Osteoblast (primary cell): ENCODE results near the gene LAPTM5. TPM values are rescaled to one million over a fixed set of nuclear protein-coding genes. Genes with fewer than 3 reads are reported as not detected.

Source experiments
- DNase-seq: peaks from one replicate; pipeline ENCODE4 v3.0.0; 2011; ENCODE audit warnings: low spot score, mixed read lengths; ENCODE audit not compliant: insufficient read length; ENCODE audit errors: missing footprints
- H2AFZ ChIP-seq: 2 replicates; pipeline ENCODE4 v1.6.0; 2011; ENCODE audit warnings: mild to moderate bottlenecking, low read length
- H3K27ac ChIP-seq: 2 replicates; pipeline ENCODE4 v1.5.1; 2011; ENCODE audit warnings: mild to moderate bottlenecking, low read depth, low read length, moderate library complexity
- H3K27me3 ChIP-seq: 2 replicates; pipeline ENCODE4 v1.6.0; 2012; ENCODE audit warnings: mild to moderate bottlenecking, control low read depth, inconsistent platforms, low read length, moderate library complexity; ENCODE audit not compliant: insufficient read depth
- H3K36me3 ChIP-seq: 2 replicates; pipeline ENCODE4 v1.5.1; 2011; ENCODE audit warnings: mild to moderate bottlenecking, low read length, control low read depth, moderate library complexity; ENCODE audit not compliant: insufficient read depth
- H3K4me1 ChIP-seq: 2 replicates; pipeline ENCODE4 v1.5.1; 2011; ENCODE audit warnings: mild to moderate bottlenecking, low read length, control low read depth, moderate library complexity; ENCODE audit not compliant: insufficient read depth
- H3K4me2 ChIP-seq: 2 replicates; pipeline ENCODE4 v1.6.0; 2011; ENCODE audit warnings: mild to moderate bottlenecking, low read length; ENCODE audit not compliant: insufficient read depth
- H3K4me3 ChIP-seq: fragments of 200-600 bp; sonication (generic); 3 replicates; pipeline ENCODE4 v1.5.1; 2012; ENCODE audit warnings: mild to moderate bottlenecking, low read length, inconsistent platforms; ENCODE audit not compliant: insufficient read depth
- H3K79me2 ChIP-seq: 2 replicates; pipeline ENCODE4 v1.6.0; 2012; ENCODE audit warnings: mild to moderate bottlenecking, low read length, control low read depth, inconsistent platforms; ENCODE audit not compliant: insufficient read depth
- H3K9me3 ChIP-seq: 2 replicates; pipeline ENCODE4 v1.5.1; 2011; ENCODE audit warnings: low read depth, low read length, control low read depth
- H4K20me1 ChIP-seq: 2 replicates; pipeline ENCODE4 v1.6.0; 2012; ENCODE audit warnings: mild to moderate bottlenecking, low read length, control low read depth; ENCODE audit not compliant: insufficient read depth
- total RNA-seq: library from RNA; depleted of rRNA; stranded (reverse); fragments of >200 nt; gene quantifications from 2 replicates; pipeline ENCODE4 v1.2.3, GENCODE V29; 2012
- TF ChIP-seq, protein P1 (sequence below): IDR thresholded peaks from 2 replicates; pipeline ENCODE4 v1.5.1; 2011; ENCODE audit warnings: mild to moderate bottlenecking, low read depth, low read length, moderate library complexity; ENCODE audit errors: extremely low read depth

The LAPTM5 gene
- total RNA-seq, 1 donor: 0.72 TPM

GRCh38 chr1:30687886-30688285 lies 69.7 kb downstream of the LAPTM5 start:
- no peaks in the 10 kb centered on the region for H3K9me3 ChIP-seq
- H3K36me3 ChIP-seq: no peaks in the 10 kb centered on the region
- no peak for DNase-seq
- no peaks in the 10 kb centered on the region for H4K20me1 ChIP-seq
- H3K4me1 ChIP-seq: no peaks in the 10 kb centered on the region
- TF ChIP-seq, protein P1, sequence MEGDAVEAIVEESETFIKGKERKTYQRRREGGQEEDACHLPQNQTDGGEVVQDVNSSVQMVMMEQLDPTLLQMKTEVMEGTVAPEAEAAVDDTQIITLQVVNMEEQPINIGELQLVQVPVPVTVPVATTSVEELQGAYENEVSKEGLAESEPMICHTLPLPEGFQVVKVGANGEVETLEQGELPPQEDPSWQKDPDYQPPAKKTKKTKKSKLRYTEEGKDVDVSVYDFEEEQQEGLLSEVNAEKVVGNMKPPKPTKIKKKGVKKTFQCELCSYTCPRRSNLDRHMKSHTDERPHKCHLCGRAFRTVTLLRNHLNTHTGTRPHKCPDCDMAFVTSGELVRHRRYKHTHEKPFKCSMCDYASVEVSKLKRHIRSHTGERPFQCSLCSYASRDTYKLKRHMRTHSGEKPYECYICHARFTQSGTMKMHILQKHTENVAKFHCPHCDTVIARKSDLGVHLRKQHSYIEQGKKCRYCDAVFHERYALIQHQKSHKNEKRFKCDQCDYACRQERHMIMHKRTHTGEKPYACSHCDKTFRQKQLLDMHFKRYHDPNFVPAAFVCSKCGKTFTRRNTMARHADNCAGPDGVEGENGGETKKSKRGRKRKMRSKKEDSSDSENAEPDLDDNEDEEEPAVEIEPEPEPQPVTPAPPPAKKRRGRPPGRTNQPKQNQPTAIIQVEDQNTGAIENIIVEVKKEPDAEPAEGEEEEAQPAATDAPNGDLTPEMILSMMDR: no peak
- H2AFZ ChIP-seq: no peak overlapping the region
- no peak overlapping the region for H3K4me2 ChIP-seq
- H3K27ac ChIP-seq: no peak overlapping the region
- H3K27me3 ChIP-seq: peaks cover 48% of the 10 kb centered on the region
- H3K4me3 ChIP-seq: no peak overlapping the region
- H3K79me2 ChIP-seq: no peaks in the 10 kb centered on the region

- H3K4me3 ChIP-seq: no peak overlapping the region
- H3K79me2 ChIP-seq: no peaks in the 10 kb centered on the region
- H3K27ac ChIP-seq: no peak overlapping the region
- peaks cover 58% of the 10 kb centered on the region for H3K27me3 ChIP-seq
- H3K36me3 ChIP-seq: no peaks in the 10 kb centered on the region
- no peak overlapping the region for H3K4me2 ChIP-seq
- no peaks in the 10 kb centered on the region for H4K20me1 ChIP-seq
- peak; percentile 76 for DNase-seq
- no peaks in the 10 kb centered on the region for H3K4me1 ChIP-seq
- H2AFZ ChIP-seq: no peak overlapping the region
- TF ChIP-seq, protein P1: no peak
- H3K9me3 ChIP-seq: no peaks in the 10 kb centered on the region
Measured at GRCh38 chr1:30686236-30686935, 71.2 kb downstream of the LAPTM5 start.

DNA sequence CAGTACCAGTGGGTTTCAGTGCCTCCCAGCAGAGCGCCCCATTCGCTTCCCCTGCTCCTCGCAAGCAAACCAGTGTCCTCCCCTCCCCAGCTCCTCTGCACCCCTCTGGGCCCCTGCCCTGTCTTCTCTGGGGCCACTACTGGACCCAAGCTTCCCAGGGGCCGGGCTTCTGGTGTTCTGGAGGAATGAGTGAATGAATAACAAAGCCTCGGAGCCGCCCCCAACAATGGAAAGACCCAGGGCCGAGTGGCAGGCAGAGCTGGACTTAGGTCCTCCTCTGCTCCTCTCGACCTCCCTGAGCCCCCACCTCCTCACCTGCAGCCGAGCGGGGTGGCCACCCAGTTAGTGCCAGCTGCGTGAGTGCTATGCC lies 71.8 kb downstream of the LAPTM5 start:
- Histone ChIP-seq H3K27me3 (peaks cover 60% of the 10 kb centered on the region), H3K79me2 (no peaks in the 10 kb centered on the region), H3K4me1 (no peaks in the 10 kb centered on the region), H4K20me1 (no peaks in the 10 kb centered on the region), H3K4me3 (no peak overlapping the region), H3K36me3 (no peaks in the 10 kb centered on the region), H3K27ac (no peak overlapping the region), H3K9me3 (no peaks in the 10 kb centered on the region), H2AFZ (no peak overlapping the region), H3K4me2 (no peak overlapping the region)
- TF ChIP-seq, protein P1: no peak
- DNase-seq: peak; percentile 62

DNA sequence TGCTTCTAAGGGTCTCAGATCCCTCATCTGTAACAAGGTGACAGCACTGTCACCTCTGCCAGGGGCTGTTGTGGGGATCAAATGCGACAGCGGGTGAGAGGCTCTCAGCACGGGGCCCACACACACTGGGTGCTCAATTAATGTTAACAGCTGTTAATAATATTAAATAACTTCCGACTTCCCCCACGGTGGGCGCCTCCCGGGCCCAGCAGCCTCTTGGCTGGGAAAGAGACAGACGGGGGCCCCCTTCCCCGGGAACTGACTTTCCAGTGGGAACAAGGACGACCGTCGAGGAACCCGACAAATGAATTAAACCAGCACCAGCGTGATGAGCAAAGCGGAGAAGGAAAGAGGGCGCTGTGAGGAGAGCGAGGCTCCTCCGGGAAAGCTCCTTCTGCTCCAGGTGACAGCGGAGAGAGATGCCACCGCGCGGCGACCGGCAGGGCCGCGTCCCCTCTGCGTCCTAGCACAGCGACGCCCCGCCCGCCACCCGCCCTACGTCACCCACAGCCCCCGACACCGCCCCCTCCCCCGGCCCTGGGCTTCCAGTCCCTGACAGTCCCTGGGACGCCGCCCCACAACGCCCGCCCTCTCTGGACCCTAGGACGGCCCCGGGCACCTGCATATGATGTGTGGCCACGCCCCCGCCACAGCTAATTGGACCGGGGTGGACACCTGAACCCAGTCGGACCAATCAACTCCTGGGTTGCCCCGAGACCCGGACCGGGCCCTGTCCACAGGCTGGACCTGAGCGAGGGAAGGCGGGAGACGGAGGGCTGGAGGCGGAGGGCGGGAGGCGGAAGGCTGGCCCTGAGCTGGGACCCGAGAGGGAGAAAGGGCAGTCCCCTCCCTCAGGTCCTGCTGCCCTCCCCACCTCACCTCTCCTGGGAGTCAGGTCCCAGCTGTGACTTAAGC lies 72.4 kb downstream of the LAPTM5 start:
- Histone ChIP-seq H3K9me3 (no peaks in the 10 kb centered on the region), H4K20me1 (no peaks in the 10 kb centered on the region), H3K4me2 (no peak overlapping the region), H3K36me3 (no peaks in the 10 kb centered on the region), H3K27me3 (peaks cover 60% of the 10 kb centered on the region), H2AFZ (no peak overlapping the region), H3K4me3 (no peak overlapping the region), H3K79me2 (no peaks in the 10 kb centered on the region), H3K27ac (no peak overlapping the region), H3K4me1 (no peaks in the 10 kb centered on the region)
- DNase-seq: no peak
- TF ChIP-seq, protein P1: no peak
